ENCODE measurements around the gene CDH4.

Gene CDH4

DNA sequence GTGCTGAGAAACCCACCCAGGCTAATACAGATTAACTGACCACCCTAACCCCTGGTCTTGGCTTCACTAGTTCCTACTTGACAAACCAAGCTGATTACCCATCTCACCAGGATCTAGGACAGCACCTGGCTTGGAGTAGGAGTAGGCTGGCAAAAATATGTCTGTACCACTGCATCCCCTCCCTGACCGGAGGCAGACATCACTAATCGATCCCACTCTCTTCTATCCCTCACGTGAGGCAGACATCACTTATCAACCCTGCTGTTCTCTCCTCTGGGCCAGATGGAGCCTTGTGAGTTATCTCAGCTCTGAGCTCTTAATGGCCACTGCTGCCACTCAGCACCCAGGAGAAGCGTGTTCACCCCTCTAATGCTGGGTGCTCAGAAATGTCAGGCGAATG lies 324.3 kb downstream of the CDH4 start:
- no peak for DNase-seq (ENCODE audit: low read depth, low spot score)

- no peak for DNase-seq (ENCODE audit: low read depth, low spot score)
Observed at GRCh38 chr20:61577065-61577464, 325.0 kb downstream of the CDH4 start.

GRCh38 chr20:61579908-61580307 lies 327.8 kb downstream of the CDH4 start:
- DNase-seq (ENCODE audit: low read depth, low spot score) = no peak

- DNase-seq (ENCODE audit: low read depth, low spot score) = no peak
Observed at GRCh38 chr20:61580958-61581824, 329.1 kb downstream of the CDH4 start.

GRCh38 chr20:61581825-61582188 lies 329.7 kb downstream of the CDH4 start:
- no peak for DNase-seq (ENCODE audit: low read depth, low spot score)

DNA sequence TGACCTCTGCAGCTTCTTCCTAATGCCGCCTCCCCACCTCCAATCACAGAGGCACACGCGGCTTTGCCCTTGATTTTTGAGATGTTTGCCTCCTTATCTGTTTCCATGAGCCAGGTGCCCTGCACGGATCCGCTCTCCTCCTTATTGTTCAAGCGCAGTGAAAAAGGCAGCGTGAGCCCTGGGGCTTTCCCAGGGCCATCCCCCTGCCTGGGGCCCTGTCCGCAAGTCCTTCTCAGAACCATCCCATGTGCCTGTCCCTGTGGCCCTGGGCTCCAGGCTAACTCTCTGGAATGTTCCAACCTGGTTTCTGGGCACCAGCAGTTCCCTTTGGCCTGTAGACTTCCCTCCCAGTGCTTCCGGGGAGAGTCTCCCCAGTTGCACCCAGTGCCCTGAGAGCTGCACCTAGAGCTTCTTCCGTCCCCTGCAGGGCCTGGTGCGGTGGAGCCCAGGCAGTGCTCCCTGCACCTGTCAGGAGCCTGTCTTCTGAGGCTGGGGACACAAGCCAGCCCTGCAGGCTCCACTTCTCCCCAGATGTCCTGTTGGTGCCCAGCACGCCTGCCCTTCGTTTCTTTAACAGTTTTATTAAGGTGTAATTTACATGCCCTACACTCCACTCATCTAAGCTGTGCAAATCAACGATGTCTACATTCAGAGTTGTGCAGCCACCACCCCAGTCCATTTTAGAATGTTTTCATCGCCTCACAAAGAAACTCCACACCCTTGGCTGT lies 330.3 kb downstream of the CDH4 start:
- DNase-seq (ENCODE audit: low read depth, low spot score) = no peak

DNA sequence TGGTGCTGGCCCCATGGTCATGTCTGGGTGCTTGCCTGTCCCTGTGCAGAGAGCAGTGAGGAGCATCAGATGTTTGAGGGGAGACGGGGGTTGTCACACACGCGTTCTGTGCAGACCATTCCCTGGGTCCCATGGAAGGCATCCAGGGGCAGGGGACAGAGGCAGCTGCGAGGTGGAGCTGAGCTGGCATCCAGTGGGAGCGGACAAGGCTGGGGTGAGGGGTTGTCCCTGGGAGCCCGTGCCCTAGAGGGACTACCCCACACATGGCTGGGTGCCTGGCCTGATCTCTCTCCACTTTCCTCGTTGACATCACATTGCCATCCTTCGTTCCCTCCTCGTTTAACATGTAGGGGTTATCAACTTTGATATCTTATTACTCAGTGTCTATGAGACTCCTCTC lies 331.3 kb downstream of the CDH4 start:
- no peak for DNase-seq (ENCODE audit: low read depth, low spot score)

DNA sequence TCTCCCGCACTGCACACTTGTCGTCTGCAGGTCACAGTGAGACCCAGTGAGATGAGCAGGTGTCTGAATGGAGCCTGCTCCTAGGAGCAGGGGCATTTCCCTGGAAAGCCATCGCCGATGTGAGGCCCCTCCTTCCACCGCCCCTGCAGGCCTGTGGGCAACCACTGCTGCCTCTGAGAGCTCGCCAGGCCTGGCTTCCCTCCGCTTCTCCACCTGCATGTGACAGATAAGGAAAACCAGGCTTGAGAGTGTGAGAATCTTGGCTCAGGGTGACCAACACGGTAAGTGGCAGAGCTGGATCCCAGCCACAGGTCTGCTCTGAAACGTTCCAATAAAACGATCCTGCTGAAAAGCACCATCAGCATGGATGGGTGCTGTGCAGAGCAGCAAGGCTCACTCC lies 332.8 kb downstream of the CDH4 start:
- DNase-seq (ENCODE audit: low read depth, low spot score) = no peak

- no peak for DNase-seq (ENCODE audit: low read depth, low spot score)
Observed at GRCh38 chr20:61585764-61586163, 333.7 kb downstream of the CDH4 start.

- no peak for DNase-seq (ENCODE audit: low read depth, low spot score)
Observed at GRCh38 chr20:61587036-61587435, 335.0 kb downstream of the CDH4 start.

DNA sequence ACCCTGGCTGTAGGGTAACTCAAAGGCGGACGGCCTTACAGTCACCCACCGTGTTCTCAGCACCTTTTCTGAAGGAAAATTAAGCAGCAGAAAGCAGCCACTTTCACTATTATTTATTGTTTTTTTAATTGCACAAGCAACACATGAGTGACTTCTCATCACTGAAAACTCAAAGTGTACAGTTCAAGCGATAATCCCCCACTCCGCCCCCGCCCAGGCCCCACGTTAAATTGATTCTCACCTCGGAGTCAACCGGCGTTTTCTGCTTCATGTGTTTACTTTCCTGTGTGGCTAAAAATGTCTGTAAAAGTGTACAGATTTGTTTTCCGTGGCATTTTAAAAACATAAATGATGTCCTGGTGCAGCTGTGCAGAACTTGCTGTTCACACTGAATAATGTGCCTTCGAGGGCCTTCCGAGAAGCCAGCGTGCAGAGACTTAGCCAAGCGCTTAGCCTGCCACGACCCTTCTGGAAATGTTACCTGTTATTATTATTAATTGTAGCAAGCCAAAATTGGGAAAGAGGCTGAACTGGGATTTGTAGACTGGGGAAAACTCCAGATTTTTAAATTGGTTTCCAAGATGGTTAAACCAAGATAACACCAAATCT lies 335.7 kb downstream of the CDH4 start:
- no peak for DNase-seq (ENCODE audit: low read depth, low spot score)

DNA sequence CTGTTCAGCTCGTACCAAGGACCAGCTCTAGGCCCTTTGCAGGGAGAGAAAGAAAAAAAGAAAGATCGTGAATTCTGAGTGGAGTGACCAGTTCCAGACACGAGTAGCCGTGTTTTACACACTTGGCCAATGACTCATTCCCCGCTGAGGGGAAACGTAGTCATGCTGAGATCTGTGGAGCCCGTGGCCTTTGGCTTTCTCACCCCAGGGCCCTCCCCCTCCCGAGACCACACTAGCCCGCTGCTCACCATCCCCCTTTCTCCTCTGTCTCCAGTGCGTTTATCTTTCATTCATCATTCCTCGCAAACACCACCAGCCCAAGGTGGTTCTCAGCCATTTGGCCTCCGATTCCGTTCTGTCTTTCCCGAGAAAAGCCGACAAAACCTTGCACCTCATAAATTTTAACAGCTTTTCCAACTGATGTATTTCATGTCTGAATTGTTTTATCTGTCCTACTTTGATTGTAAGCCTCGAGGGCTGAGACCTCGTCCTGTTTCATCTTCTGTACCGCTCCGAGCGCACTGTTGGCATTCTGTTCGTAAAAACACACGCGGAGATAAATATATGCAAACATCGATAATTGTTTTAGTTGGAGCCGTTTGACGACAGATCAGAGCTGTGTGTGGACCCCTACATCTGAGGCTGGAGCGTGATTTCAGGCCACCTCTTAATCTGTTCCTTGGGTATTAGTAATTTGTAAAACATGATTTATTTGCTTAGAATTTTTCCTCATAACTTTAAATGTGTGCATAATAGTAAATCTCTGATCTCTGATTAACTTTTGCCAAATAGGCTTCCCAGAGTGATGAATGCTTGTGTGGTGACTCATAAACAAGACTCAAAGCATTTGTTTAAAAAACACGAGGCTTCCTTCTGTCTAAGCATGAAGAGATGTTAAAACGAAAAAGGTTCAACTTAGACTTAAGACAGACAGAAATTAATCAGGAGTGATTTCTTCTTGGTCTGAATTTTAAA lies 336.6 kb downstream of the CDH4 start:
- no peak for DNase-seq (ENCODE audit: low read depth, low spot score)

DNA sequence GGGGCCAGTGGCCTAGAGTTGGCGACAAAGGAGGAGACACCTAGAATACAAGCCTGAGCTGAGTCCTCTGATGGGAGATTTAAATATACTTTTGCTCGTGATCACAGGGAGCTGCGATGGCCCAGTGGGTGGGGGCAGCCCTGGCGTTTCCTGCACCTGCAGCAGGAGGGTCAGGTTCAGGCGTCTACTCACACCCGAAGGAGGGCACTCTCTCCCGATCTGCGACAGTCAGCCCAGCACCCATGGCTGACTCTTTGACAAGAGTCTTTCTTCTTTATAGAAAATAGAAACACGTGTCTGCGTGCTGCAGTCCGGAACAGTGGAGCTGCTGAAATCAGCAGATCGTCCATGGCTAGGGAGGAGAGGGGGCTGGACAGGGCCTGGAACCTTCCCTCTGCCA lies 338.2 kb downstream of the CDH4 start:
- no peak for DNase-seq (ENCODE audit: low read depth, low spot score)

DNA sequence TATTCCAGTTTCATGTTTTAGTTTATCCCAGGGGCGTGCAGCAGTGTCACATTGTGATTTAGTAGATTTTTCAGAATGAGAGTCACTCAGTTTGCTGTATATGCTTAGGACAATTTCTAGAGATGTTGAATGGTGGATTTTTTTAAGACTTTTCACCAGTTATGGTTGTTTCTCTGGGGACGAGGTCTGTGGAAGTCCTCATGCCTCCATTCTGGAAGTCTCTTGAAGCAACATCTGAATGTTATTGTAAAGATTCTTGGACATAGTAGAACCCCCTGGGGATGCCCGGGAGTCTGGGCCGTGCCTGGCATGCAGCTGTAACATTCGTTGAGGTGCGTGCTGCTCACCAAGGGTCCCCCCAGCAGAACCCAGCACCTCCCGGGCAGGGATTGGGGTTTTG lies 341.5 kb downstream of the CDH4 start:
- DNase-seq (ENCODE audit: low read depth, low spot score) = no peak

- no peak for DNase-seq (ENCODE audit: low read depth, low spot score)
Observed at GRCh38 chr20:61594198-61594597, 342.1 kb downstream of the CDH4 start.

- no peak for DNase-seq (ENCODE audit: low read depth, low spot score)
Observed at GRCh38 chr20:61595216-61595615, 343.2 kb downstream of the CDH4 start.

GRCh38 chr20:61596687-61597330 lies 344.7 kb downstream of the CDH4 start:
- DNase-seq (ENCODE audit: low read depth, low spot score) = no peak

DNA sequence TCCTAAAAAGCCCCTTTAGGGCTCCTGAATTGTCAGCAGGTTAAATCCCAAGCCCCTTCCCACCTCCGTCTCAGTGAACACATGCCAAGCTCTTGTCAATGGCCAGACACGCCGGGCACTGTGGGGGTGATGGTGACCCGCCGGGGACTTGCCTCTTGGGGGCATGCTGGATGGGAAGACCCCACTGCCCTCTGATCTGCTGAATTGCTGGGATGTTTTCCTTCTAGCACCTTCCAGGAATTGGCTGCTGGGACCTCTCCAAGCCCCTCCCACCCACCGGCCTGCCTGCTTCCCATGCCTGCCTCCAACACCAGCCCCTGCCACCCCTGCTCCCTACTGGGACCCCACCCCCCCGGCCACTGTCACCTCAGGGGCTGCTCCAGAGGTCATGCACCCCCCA lies 345.9 kb downstream of the CDH4 start:
- DNase-seq (ENCODE audit: low read depth, low spot score) = no peak

DNA sequence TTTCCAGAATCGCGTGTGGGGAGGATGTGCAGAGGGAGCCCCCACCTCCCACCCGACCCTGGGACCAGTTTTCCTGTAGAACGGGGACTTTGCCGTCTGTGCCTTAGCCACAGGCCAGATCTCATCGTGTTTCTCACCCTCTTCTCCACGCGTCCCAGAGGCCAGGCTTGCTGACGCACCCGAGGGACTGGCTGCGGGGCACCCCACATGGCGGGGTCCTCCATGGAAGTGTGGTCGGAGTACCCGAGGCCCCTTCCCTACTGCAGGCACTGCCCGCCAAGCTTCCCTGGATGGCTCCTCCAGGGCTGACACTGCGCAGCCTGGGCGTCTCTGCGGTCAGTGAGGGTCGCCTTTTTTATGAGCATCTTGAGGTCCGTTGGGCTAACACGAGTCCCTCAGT lies 346.5 kb downstream of the CDH4 start:
- DNase-seq (ENCODE audit: low read depth, low spot score) = no peak

- no peak for DNase-seq (ENCODE audit: low read depth, low spot score)
Observed at GRCh38 chr20:61599061-61599531, 347.0 kb downstream of the CDH4 start.

- no peak for DNase-seq (ENCODE audit: low read depth, low spot score)
Observed at GRCh38 chr20:61599541-61599992, 347.5 kb downstream of the CDH4 start.
